ENCODE results near the gene LDLRAD2. TPM values are rescaled to one million over a fixed set of nuclear protein-coding genes. Genes with fewer than 3 reads are reported as not detected.

Gene LDLRAD2
- total RNA-seq, 2 donors from 2014 or later = 0.32 to 1.6 TPM

GRCh38 chr1:21854751-21855131, 42.7 kb downstream of the LDLRAD2 start:
- H3K36me3 ChIP-seq = peaks cover 11% of the 10 kb centered on the region in 2 donors
- WGBS = 92% methylated on average over 13 of the region's 13 CpGs
- intact Hi-C loops (cut with DNase I) = no loop called here
- H3K9me3 ChIP-seq = no peaks in the 10 kb centered on the region
- no peaks in the 10 kb centered on the region for H3K4me1 ChIP-seq (replicated peaks)
- no peak overlapping the region for H3K27ac ChIP-seq
- H3K27me3 ChIP-seq (replicated peaks; ENCODE audit: insufficient read depth) = no peaks in the 10 kb centered on the region
- TF ChIP-seq POLR2AphosphoS5 (IDR thresholded peaks at IDR 0.05) (no peak), POLR2A (IDR thresholded peaks at IDR 0.05) (no peak), CTCF (IDR thresholded peaks at IDR 0.05) (no peak)
- DNase-seq (ENCODE audit: low spot score) = no peak
- no peak overlapping the region for H3K4me3 ChIP-seq

GRCh38 chr1:21855257-21856096, 43.4 kb downstream of the LDLRAD2 start:
- intact Hi-C loops (cut with DNase I) = no loop called here
- WGBS = 83% methylated on average over 26 of the region's 35 CpGs
- Histone ChIP-seq H3K36me3 (peaks cover 11 to 14% of the 10 kb centered on the region in 2 donors), H3K4me3 (no peak overlapping the region), H3K9me3 (no peaks in the 10 kb centered on the region), H3K27me3 (replicated peaks; ENCODE audit: insufficient read depth) (no peaks in the 10 kb centered on the region), H3K4me1 (replicated peaks) (no peaks in the 10 kb centered on the region), H3K27ac (no peak overlapping the region)
- TF ChIP-seq POLR2AphosphoS5 (IDR thresholded peaks at IDR 0.05) (no peak), CTCF (IDR thresholded peaks at IDR 0.05) (no peak), POLR2A (IDR thresholded peaks at IDR 0.05) (no peak)
- DNase-seq (ENCODE audit: low spot score) = no peak

GRCh38 chr1:21857142-21857839, 45.2 kb downstream of the LDLRAD2 start:
- DNase-seq (ENCODE audit: low spot score) = no peak
- TF ChIP-seq POLR2A (IDR thresholded peaks at IDR 0.05) = no peak
- no peak for TF ChIP-seq CTCF (IDR thresholded peaks at IDR 0.05)
- TF ChIP-seq POLR2AphosphoS5 (IDR thresholded peaks at IDR 0.05) = no peak
- no peak overlapping the region for H3K4me3 ChIP-seq
- H3K27ac ChIP-seq = no peak overlapping the region
- H3K4me1 ChIP-seq (replicated peaks) = no peaks in the 10 kb centered on the region
- intact Hi-C loops (cut with DNase I) = no loop called here
- H3K36me3 ChIP-seq = peaks cover 14 to 19% of the 10 kb centered on the region in 2 donors
- 90% methylated on average over 14 of the region's 14 CpGs for WGBS
- H3K9me3 ChIP-seq = no peaks in the 10 kb centered on the region
- H3K27me3 ChIP-seq (replicated peaks; ENCODE audit: insufficient read depth) = no peaks in the 10 kb centered on the region

- intact Hi-C loops (cut with DNase I) = no loop called here
- peaks cover 14 to 19% of the 10 kb centered on the region in 2 donors for H3K36me3 ChIP-seq
- 85% methylated on average over 15 of the region's 15 CpGs for WGBS
These were observed 46.0 kb downstream of the LDLRAD2 start for GRCh38 chr1:21857840-21858670.

More at GRCh38 chr1:21857840-21858670, 46.0 kb downstream of the LDLRAD2 start:
- Histone ChIP-seq H3K27ac (no peak overlapping the region), H3K4me3 (no peak overlapping the region), H3K4me1 (replicated peaks) (no peaks in the 10 kb centered on the region), H3K27me3 (replicated peaks; ENCODE audit: insufficient read depth) (no peaks in the 10 kb centered on the region), H3K9me3 (no peaks in the 10 kb centered on the region)
- no peak for DNase-seq (ENCODE audit: low spot score)
- no peak for TF ChIP-seq POLR2A (IDR thresholded peaks at IDR 0.05)
- no peak for TF ChIP-seq CTCF (IDR thresholded peaks at IDR 0.05)
- no peak for TF ChIP-seq POLR2AphosphoS5 (IDR thresholded peaks at IDR 0.05)
